ENCODE measurements around the gene CYB561.
A peak's percentile ranks its signal among the peaks of the same experiment; 100 is the strongest.

Gene CYB561, protein sequence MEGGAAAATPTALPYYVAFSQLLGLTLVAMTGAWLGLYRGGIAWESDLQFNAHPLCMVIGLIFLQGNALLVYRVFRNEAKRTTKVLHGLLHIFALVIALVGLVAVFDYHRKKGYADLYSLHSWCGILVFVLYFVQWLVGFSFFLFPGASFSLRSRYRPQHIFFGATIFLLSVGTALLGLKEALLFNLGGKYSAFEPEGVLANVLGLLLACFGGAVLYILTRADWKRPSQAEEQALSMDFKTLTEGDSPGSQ

DNA sequence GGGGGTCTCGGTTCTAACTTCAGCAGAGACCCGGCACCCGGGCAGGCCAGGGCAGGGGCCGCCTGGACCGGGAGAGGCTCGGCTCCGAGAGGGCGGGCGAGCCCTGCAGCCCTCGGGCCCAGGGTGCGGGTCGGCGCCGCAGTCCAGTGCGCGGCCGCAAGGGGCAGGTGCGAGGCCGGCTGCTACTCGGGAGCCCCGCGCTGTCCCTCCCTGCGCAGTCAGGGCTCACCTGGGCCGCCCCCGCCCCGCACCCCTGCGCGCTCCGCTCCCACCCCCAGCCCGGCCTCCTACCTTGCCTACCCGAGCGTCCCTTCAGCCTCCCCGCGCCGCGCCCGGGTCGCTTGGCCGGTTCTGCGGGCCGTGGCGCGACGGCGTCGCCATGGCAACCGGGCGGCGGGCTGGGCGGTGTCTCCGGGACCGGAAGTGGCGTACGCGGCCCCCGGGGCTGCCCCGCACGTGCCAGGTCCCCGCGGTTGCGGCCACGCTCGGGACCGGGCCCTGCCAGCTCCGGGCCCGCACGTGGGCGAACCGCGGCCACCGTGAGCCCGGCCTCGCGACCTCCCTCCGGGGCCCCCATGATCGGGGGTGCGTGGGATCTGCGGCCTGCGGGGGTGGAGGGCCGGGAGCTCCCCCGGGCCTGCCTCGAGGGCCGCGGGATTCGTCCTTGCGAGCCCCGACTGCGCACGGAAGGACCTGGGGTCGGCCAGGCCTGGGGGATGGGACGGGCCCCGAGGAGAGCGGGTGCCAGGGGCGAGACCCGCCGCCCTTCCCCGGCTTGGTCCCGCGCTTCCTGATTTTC is at the start of gene CYB561:
Gene CYB561 (minus strand): TSS at position 353 of the 799 bp plus-strand sequence. CDS start 8,759 bp downstream, outside the sequence.
- peak; percentile 75 for DNase-seq

- no peak for DNase-seq
These were observed 49.4 kb upstream of the CYB561 start for GRCh38 chr17:63495491-63495890.

GRCh38 chr17:63494300-63494928 is 48.3 kb upstream of the CYB561 start:
- no peak for DNase-seq

GRCh38 chr17:63493411-63493810 is 47.3 kb upstream of the CYB561 start:
- no peak for DNase-seq

GRCh38 chr17:63492940-63493339 is 46.8 kb upstream of the CYB561 start:
- DNase-seq = no peak

DNA sequence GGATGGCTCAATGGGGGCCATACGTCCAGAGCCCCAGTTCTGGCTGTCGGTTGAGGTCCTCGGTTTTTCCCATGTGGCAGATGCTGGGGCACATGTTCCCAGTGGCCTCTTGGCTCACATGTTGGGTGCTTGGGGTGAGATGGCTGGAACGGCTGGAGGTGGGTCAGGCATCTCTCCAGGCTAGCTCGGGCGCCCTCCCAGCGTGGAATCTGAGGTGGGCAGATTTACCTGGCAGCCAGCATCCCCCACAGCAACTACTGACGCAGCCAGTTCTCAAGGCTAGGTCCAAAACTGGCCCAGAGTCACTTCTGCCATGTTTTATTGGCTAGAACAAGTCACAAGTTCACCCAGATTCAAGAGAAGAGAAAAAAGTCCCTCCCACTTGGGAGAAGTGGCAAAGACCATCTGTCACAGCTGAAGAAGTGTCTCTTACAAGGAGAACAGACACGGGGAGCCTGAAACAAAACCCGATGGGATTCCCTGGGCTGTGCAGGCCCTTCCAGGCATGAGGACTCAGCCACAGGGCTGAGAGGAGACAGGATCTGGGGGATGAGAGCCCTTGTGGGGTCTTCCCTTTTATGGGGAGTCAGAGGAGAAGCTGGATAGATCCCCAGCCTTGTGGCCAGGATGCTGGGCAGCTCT is 46.0 kb upstream of the CYB561 start:
- DNase-seq = peak; percentile 68

GRCh38 chr17:63491413-63491812 is 45.3 kb upstream of the CYB561 start:
- DNase-seq = no peak

DNA sequence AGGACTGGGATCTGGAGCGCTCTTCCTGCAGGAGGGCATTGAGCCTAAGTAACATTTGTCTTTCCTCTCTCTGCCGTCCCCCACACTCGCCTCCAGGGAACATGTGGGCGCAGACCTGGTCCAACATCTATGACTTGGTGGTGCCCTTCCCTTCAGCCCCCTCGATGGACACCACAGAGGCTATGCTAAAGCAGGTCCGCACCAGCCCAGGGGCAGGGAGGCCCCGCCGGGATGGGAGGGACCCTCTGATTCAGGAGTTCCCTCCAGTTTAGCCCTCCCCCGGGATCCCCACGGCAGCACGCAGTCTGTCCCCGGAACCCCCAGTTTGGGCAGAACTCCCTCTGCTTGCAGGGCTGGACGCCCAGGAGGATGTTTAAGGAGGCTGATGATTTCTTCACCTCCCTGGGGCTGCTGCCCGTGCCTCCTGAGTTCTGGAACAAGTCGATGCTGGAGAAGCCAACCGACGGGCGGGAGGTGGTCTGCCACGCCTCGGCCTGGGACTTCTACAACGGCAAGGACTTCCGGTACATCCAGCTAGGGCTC is 44.8 kb upstream of the CYB561 start:
- no peak for DNase-seq

DNA sequence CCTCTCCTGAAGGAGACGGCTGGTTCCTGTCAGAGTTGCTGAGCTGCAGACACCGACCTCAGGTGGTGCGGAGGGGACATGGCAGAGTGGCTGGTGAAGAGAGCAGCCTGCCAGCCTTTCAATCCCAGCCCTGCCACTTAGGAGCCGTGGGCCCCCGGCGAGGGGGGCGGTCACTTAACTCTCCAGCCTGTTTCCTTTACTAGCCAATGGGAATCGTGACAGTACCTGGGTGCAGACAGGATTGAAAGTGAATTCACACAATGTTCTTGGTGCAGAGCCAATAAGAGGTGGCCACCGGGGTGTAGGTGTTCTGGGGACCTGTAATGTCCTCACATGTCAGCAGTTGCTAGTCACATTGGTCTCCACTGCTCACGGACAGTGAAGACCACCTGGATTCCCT is 44.2 kb upstream of the CYB561 start:
- DNase-seq = no peak

DNA sequence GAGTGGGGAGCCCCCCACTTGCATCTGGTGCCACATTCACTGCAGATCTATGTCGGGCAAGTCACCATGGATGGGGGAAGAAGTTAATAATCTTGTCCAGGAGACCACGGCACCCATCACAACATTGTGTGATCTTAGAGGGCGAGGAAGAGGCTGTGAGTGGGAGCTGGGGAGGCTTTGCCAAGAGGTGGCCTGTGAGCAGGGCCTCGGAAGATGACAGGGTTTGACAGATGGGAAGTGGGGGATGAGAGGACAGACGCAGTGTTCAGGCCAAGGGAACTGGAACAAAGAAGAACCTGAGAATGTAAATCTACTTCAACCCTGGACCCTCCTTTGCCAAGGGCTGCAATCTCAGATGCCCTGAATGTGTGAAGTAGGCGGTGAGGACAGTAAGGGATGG is 43.2 kb upstream of the CYB561 start:
- DNase-seq = peak; percentile 35

DNA sequence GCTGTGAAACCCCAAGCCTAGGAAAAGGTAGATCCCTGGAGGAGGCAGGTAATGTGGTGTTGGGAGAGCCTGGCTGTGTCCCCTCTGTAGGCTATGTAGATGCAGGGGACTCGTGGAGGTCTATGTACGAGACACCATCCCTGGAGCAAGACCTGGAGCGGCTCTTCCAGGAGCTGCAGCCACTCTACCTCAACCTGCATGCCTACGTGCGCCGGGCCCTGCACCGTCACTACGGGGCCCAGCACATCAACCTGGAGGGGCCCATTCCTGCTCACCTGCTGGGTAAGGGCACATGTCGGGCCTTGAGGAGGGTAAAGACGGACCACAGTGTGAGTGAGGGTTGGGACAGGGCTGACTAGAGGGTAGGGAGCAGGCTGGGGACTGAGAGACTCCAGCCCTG is 42.7 kb upstream of the CYB561 start:
- no peak for DNase-seq

- DNase-seq = no peak
These were observed 40.9 kb upstream of the CYB561 start for GRCh38 chr17:63487014-63487339.

DNA sequence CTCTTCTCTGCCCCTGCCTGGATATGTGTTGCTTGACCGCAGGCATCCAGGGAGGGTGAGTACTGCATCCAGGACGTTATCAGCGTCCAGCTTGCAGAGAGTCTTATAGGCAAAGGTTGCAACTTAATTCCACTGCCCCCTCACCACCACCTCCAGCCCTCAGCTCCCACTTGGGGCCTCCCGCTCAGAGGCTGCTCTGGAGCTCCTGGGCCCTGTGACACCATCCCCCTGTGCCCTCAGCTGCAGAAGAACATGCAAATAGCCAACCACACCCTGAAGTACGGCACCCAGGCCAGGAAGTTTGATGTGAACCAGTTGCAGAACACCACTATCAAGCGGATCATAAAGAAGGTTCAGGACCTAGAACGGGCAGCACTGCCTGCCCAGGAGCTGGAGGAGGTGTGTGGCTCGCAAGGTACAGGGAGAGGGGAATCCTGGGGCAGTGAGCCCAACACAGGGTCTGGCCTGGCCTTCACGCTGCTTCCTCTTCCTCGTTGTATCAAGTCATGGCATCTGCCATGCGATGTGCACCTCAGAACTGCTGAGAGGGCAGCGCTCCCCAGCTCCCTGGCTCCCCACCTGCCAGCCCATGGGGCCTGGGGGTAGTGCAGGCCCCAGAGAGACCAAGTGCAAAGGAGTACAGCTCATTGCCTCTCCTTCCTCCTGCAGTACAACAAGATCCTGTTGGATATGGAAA is 40.4 kb upstream of the CYB561 start:
- DNase-seq = no peak

DNA sequence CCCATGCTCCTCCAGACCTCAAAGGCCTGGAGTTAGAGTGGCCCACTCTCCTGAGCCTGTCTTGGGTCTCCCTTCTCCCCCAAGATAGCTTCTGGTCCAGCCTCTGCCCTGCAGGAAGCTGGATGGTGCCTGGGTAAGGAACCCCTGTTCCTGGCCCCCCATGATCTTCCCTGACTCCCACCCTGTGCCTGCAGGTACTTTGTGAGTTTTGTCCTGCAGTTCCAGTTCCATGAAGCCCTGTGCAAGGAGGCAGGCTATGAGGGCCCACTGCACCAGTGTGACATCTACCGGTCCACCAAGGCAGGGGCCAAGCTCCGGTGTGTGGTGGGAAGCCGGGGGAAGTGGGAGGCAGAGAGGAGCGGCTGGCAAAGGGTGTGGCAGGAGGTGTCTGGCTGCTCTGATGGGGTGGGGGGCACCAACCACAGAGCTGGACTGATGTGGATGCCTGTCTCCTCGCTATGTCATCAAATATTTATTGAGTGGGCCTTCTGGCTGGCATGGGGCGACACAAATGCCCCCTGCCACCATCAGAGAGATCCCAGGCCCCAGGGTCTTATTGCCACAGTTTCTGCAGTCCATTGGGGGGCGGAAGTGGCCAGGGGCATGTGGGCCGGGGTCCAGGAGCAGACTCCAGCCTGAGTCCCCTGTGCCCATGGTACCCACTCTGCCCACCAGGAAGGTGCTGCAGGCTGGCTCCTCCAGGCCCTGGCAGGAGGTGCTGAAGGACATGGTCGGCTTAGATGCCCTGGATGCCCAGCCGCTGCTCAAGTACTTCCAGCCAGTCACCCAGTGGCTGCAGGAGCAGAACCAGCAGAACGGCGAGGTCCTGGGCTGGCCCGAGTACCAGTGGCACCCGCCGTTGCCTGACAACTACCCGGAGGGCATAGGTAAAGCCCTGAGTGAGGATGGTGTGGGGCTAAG is 37.8 kb upstream of the CYB561 start:
- DNase-seq = no peak

GRCh38 chr17:63483038-63483437 is 36.9 kb upstream of the CYB561 start:
- no peak for DNase-seq

DNA sequence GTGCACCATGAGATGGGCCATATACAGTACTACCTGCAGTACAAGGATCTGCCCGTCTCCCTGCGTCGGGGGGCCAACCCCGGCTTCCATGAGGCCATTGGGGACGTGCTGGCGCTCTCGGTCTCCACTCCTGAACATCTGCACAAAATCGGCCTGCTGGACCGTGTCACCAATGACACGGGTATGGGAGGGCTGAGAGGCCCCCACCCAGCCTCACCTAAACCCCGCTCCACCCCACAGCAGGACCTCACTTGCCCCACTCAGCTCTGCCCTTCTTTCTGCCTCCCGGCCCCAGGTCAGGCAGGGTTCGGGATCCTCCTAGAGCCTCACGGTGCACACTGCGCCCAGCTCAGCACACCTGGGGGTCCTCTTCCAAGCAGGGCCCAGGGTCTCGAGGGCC is 36.4 kb upstream of the CYB561 start:
- no peak for DNase-seq

DNA sequence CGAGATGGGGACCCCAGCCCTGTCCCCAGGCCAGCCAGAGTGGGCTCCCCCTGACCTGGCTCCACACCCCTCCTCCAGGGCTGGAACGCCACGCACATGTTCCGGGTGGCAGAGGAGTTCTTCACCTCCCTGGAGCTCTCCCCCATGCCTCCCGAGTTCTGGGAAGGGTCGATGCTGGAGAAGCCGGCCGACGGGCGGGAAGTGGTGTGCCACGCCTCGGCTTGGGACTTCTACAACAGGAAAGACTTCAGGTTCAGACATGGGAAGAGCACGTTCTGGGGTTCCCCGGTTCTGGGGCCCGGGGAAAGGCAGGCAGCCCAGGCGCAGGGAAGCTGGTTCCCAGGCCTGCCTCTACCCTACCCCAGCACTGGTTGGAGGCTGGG is 35.4 kb upstream of the CYB561 start:
- DNase-seq = no peak

DNA sequence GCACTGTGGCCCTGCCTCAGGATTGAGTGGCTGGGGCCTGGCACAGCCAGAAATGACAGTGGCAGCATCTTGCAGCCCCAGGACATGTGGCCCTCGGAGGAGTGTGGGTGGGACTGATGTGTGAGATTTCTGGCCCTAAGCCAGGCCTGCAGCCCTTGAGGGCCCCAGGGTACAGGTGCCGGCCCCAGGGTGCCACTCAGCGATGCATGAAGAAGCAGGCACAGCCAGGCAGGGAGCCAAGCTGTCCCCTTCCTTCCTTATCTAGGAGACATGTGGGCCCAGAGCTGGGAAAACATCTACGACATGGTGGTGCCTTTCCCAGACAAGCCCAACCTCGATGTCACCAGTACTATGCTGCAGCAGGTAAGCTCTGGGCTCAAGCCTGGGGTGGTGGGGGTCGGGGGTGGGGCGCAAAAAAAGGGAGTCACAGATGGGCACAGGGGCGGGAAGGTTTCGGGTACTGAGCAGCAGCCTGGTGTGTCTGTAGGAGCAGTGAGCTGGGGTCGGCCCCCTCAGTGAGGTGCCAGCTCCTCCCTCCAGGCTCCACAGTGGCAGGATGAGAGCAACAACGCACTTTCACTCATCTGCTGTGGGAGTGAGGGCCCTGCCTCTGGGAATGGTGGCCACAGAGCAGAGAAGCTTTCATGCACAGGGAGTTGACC is 34.9 kb upstream of the CYB561 start:
- DNase-seq = no peak

DNA sequence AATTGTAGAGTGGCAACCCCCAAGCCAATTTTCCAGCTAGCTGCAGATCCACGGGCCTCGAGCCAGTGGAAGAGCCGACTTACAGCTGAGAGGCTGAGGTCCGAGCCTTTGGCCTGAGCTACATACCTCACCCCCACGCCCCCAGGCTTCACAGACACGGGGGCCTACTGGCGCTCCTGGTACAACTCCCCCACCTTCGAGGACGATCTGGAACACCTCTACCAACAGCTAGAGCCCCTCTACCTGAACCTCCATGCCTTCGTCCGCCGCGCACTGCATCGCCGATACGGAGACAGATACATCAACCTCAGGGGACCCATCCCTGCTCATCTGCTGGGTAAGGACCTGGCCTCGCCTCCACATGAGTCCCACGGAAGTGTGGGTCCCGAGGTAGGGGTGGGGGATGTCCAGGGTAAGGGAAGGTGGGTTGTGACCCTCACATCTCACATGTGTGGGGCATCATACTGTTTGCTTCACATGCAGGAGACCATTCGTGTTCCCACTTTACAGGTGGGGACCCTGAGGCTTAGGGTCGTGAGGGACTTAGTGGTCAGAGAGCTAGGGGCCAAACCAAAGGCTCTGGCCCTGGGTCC is 34.2 kb upstream of the CYB561 start:
- no peak for DNase-seq

GRCh38 chr17:63479495-63480184 is 33.5 kb upstream of the CYB561 start:
- no peak for DNase-seq
